Muscle of back (tissue), 11 donors: ENCODE measurements around the gene SHISAL1. TPM values are rescaled to one million over a fixed set of nuclear protein-coding genes. Genes with fewer than 3 reads are reported as not detected.

Experiments used
- DNase-seq, 3 donors: peaks; one replicate each; pipeline versions ENCODE4 v3.0.0 to v3.0.0-alpha.2; 2013
- polyA plus RNA-seq, 10 donors: library from polyadenylated mRNA; unstranded; fragments of 120-200 nt; gene quantifications; one replicate each; pipeline ENCODE4 v1.2.1, GENCODE V29; 2013; ENCODE audit not compliant: insufficient read length in 10 of 10

The SHISAL1 gene
- polyA plus RNA-seq, 10 donors, result 8.5 to 18.6 (median 11.9) TPM

- no peak for DNase-seq
Measured at GRCh38 chr22:44194569-44194968, 118.2 kb downstream of the SHISAL1 start.

Other genes with a start within 250 kb of the SHISAL1 start
- gene PARVG, start 132.0 kb downstream of the SHISAL1 start, polyA plus RNA-seq, result 1 to 10 TPM; 1.8 to 7.3 (median 3.4) TPM
- gene RTL6, start 185.3 kb upstream of the SHISAL1 start, polyA plus RNA-seq, result 10 to 100 TPM; 20.9 to 30.4 (median 24.1) TPM